ENCODE measurements around the gene TTC33.

DNA sequence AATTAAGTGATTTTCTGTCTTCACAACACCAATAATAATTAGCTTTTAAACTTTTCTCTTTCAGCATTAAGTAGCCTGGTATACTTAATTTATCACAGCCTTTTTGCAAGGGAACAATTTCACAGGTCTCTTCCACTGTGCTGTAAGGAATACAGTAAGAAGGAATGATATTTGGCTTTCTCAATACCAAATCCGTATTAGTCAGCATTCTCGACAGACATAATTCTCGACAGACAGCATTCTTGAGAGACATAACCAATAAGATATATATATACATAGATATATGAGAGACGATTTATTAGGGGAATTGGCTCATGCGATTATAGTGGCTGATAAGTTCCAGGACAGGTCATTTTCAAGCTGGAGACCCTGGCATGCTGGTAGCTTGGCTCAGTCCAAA is 24.4 kb upstream of the TTC33 start:
- TF ChIP-seq, protein P1, sequence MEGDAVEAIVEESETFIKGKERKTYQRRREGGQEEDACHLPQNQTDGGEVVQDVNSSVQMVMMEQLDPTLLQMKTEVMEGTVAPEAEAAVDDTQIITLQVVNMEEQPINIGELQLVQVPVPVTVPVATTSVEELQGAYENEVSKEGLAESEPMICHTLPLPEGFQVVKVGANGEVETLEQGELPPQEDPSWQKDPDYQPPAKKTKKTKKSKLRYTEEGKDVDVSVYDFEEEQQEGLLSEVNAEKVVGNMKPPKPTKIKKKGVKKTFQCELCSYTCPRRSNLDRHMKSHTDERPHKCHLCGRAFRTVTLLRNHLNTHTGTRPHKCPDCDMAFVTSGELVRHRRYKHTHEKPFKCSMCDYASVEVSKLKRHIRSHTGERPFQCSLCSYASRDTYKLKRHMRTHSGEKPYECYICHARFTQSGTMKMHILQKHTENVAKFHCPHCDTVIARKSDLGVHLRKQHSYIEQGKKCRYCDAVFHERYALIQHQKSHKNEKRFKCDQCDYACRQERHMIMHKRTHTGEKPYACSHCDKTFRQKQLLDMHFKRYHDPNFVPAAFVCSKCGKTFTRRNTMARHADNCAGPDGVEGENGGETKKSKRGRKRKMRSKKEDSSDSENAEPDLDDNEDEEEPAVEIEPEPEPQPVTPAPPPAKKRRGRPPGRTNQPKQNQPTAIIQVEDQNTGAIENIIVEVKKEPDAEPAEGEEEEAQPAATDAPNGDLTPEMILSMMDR (CRISPR knock-in tag; IDR thresholded peaks at IDR 0.05), result no peak
- no peak for TF ChIP-seq ZNF33A (CRISPR knock-in tag; IDR thresholded peaks at IDR 0.05; ENCODE audit: borderline replicate concordance)
- no peak for TF ChIP-seq ZNF7 (CRISPR knock-in tag; IDR thresholded peaks at IDR 0.05)
- no peak for TF ChIP-seq JUN (CRISPR knock-in tag; IDR thresholded peaks at IDR 0.05)
- TF ChIP-seq ZFX (CRISPR knock-in tag; IDR thresholded peaks at IDR 0.05; ENCODE audit: low read depth), result no peak
- TF ChIP-seq, protein P2, sequence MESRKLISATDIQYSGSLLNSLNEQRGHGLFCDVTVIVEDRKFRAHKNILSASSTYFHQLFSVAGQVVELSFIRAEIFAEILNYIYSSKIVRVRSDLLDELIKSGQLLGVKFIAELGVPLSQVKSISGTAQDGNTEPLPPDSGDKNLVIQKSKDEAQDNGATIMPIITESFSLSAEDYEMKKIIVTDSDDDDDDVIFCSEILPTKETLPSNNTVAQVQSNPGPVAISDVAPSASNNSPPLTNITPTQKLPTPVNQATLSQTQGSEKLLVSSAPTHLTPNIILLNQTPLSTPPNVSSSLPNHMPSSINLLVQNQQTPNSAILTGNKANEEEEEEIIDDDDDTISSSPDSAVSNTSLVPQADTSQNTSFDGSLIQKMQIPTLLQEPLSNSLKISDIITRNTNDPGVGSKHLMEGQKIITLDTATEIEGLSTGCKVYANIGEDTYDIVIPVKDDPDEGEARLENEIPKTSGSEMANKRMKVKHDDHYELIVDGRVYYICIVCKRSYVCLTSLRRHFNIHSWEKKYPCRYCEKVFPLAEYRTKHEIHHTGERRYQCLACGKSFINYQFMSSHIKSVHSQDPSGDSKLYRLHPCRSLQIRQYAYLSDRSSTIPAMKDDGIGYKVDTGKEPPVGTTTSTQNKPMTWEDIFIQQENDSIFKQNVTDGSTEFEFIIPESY (CRISPR knock-in tag; IDR thresholded peaks at IDR 0.05), result no peak
- no peak for TF ChIP-seq GABPA (IDR thresholded peaks at IDR 0.05; ENCODE audit: low read depth, low read length)
- no peak for TF ChIP-seq GABPA (CRISPR knock-in tag; IDR thresholded peaks at IDR 0.05; ENCODE audit: low read depth)
- TF ChIP-seq ZNF274 (CRISPR knock-in tag; IDR thresholded peaks at IDR 0.05), result no peak
- TF ChIP-seq, protein P3, sequence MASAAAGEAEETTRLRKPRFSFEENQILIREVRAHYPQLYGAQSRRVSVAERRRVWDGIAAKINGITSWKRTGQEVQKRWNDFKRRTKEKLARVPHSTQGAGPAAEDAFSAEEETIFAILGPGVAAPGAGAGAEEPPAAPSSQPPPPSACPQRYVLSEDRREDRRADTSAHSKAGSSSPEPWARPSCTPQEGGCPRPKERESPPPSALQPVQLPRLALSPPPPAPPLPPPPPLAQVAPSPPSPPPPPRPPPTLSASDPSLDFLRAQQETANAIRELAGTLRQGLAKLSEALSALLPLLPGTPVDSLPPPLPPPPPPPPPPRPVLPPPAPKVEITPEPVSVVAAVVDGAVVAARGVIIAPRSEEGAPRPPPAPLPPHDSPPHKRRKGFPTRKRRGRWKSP (CRISPR knock-in tag; IDR thresholded peaks at IDR 0.05), result no peak
- no peak for TF ChIP-seq ARID2 (CRISPR knock-in tag; IDR thresholded peaks at IDR 0.05; ENCODE audit: borderline replicate concordance)
- no peak for TF ChIP-seq ZNF496 (CRISPR knock-in tag; IDR thresholded peaks at IDR 0.05; ENCODE audit: insufficient replicate concordance)
